HCT116 (cell line): Measurements from ENCODE around the gene YWHAG. TPM values are rescaled to one million over a fixed set of nuclear protein-coding genes. Genes with fewer than 3 reads are reported as not detected.

Experiments used
- ATAC-seq: fragments of 200-7000 bp; cut with Tn5 transposase; 2 replicates; pipeline ENCODE4 v1.9.1; 2020; ENCODE audit warnings: mild to moderate bottlenecking, moderate library complexity
- BruUV-seq: library from RNA; stranded (reverse); fragments of 400-500 nt; replicated peaks from 2 replicates; lab custom pipeline; 2021; lab: Mats Ljungman, UMichigan
- CTCF ChIA-PET: fragments of 300-600 bp; sonication (Branson Sonifier 250); formaldehyde crosslinking; loops from one replicate; lab custom pipeline; 2021; ENCODE audit warnings: antibody characterized with exemption; lab: Charles Lee
- POLR2A ChIA-PET: fragments of 300-600, 350-600 bp; sonication (Branson Sonifier 250); formaldehyde crosslinking; loops from one replicate; lab custom pipeline; 2021; ENCODE audit warnings: antibody characterized with exemption; lab: Charles Lee
- RAD21 ChIA-PET, 2 experiments: fragments of 300-600 bp; sonication (Branson Sonifier 250); formaldehyde crosslinking; loops; one replicate each; lab custom pipeline; 2023; ENCODE audit warnings: low total read pairs in 2 of 2; ENCODE audit not compliant: uncharacterized antibody in 2 of 2, unreplicated experiment in 2 of 2, low non-redundant PET in 1 of 2; lab: Charles Lee
- DNase-seq: peaks from one replicate; pipeline ENCODE4 v3.0.0-alpha.2; 2010; ENCODE audit warnings: low read depth, low spot score
- H2AFZ ChIP-seq: fragments of 200-600 bp; shearing (Covaris generic), sonication (generic); 2 replicates; pipeline ENCODE4 v1.6.1; 2017; ENCODE audit warnings: low read depth, mixed run types, mixed read lengths, antibody characterized with exemption, low read length; ENCODE audit not compliant: poor library complexity, severe bottlenecking
- H3K27ac ChIP-seq: 2 replicates; pipeline ENCODE4 v1.5.1; 2012; ENCODE audit warnings: low read depth, low read length
- H3K27me3 ChIP-seq: fragments of 200-600 bp; sonication (generic); 2 replicates; pipeline ENCODE4 v1.6.1; 2016; ENCODE audit warnings: mixed run types, low read length, mixed read lengths; ENCODE audit not compliant: insufficient read depth
- H3K36me3 ChIP-seq, 2 experiments: fragments of 200-500 bp in 1 of 2; fragments of 200-600 bp in 1 of 2; sonication (Bioruptor generic) in 1 of 2; sonication (generic) in 1 of 2; 2 replicates each; pipeline versions ENCODE4 v1.5.1 to v1.6.1; 2014 to 2016; ENCODE audit warnings: low read length in 2 of 2, inconsistent platforms in 1 of 2, mixed read lengths in 1 of 2, mixed run types in 1 of 2; ENCODE audit not compliant: insufficient read depth in 2 of 2, control insufficient read depth in 1 of 2
- H3K4me1 ChIP-seq, 2 experiments: fragments of 200-600 bp in 1 of 2; sonication (generic) in 1 of 2; 2 replicates each; pipeline versions ENCODE4 v1.5.1 to v1.6.1; 2012 to 2017; ENCODE audit warnings: low read length in 2 of 2, inconsistent platforms in 1 of 2, mild to moderate bottlenecking in 1 of 2, mixed read lengths in 1 of 2, mixed run types in 1 of 2, moderate library complexity in 1 of 2; ENCODE audit not compliant: insufficient read depth in 2 of 2, control insufficient read depth in 1 of 2
- H3K4me2 ChIP-seq: fragments of 200-600 bp; sonication (generic); 2 replicates; pipeline ENCODE4 v1.6.1; 2017; ENCODE audit warnings: mixed run types, low read length, mixed read lengths
- H3K4me3 ChIP-seq, 2 experiments: fragments of 200-600 bp in 1 of 2; sonication (generic) in 1 of 2; replicated peaks in 1 of 2; 2 replicates each; pipeline ENCODE4 v1.5.1; 2011 to 2016; ENCODE audit warnings: low read length in 2 of 2, control low read depth in 1 of 2, low read depth in 1 of 2, mild to moderate bottlenecking in 1 of 2, mixed read lengths in 1 of 2, mixed run types in 1 of 2
- H3K79me2 ChIP-seq: fragments of 200-600 bp; sonication (generic); 2 replicates; pipeline ENCODE4 v1.6.1; 2017; ENCODE audit warnings: mild to moderate bottlenecking, mixed run types, low read length, moderate library complexity, mixed read lengths; ENCODE audit not compliant: insufficient read depth
- H3K9ac ChIP-seq: fragments of 200-600 bp; sonication (generic); 2 replicates; pipeline ENCODE4 v1.6.1; 2016; ENCODE audit warnings: low read length, mixed read lengths
- H3K9me2 ChIP-seq: fragments of 200-600 bp; sonication (generic), shearing (Covaris generic); 2 replicates; pipeline ENCODE4 v1.6.1; 2017; ENCODE audit warnings: mixed run types, mild to moderate bottlenecking, moderate library complexity; ENCODE audit not compliant: insufficient read depth
- H3K9me3 ChIP-seq, 2 experiments: fragments of 200-500 bp in 1 of 2; fragments of 200-600 bp in 1 of 2; sonication (Bioruptor generic) in 1 of 2; sonication (generic) in 1 of 2; 2 replicates each; pipeline ENCODE4 v1.6.1; 2014 to 2017; ENCODE audit warnings: low read length in 2 of 2, mixed read lengths in 2 of 2, inconsistent platforms in 1 of 2, low read depth in 1 of 2, mild to moderate bottlenecking in 1 of 2, mixed run types in 1 of 2, moderate library complexity in 1 of 2; ENCODE audit not compliant: control insufficient read depth in 1 of 2, insufficient read depth in 1 of 2
- H4K20me1 ChIP-seq: fragments of 200-600 bp; sonication (generic), shearing (Covaris generic); 2 replicates; pipeline ENCODE4 v1.6.1; 2017; ENCODE audit warnings: mixed run types, mild to moderate bottlenecking, moderate library complexity; ENCODE audit not compliant: insufficient read depth
- CEBPB ChIP-seq: IDR thresholded peaks from 2 replicates; pipeline ENCODE4 v1.6.1; 2012; ENCODE audit warnings: low read depth
- EZH2 ChIP-seq: fragments of 200-600 bp; sonication (generic); IDR thresholded peaks from 2 replicates; pipeline ENCODE4 v1.6.1; 2017; ENCODE audit warnings: antibody characterized with exemption, mixed run types
- FOSL1 ChIP-seq: IDR thresholded peaks from 2 replicates; pipeline ENCODE4 v1.6.1; 2012; ENCODE audit warnings: low read depth
- JUND ChIP-seq: IDR thresholded peaks from 2 replicates; pipeline ENCODE4 v1.6.1; 2012
- POLR2A ChIP-seq: IDR thresholded peaks from 2 replicates; pipeline ENCODE4 v1.7.0; 2011; ENCODE audit warnings: borderline replicate concordance; ENCODE audit not compliant: insufficient read depth, insufficient read length; ENCODE audit errors: extremely low read depth
- POLR2AphosphoS5 ChIP-seq: IDR thresholded peaks from 2 replicates; pipeline ENCODE4 v1.6.1; 2011; ENCODE audit warnings: mild to moderate bottlenecking, low read depth, low read length, moderate library complexity
- SIN3A ChIP-seq: IDR thresholded peaks from 2 replicates; pipeline ENCODE4 v1.6.1; 2012; ENCODE audit warnings: low read depth
- SP1 ChIP-seq: IDR thresholded peaks from 2 replicates; pipeline ENCODE4 v1.6.1; 2012; ENCODE audit warnings: low read depth
- SRF ChIP-seq: IDR thresholded peaks from 2 replicates; pipeline ENCODE4 v1.6.1; 2012; ENCODE audit warnings: low read depth
- TCF7L2 ChIP-seq: IDR thresholded peaks from 2 replicates; pipeline ENCODE4 v1.7.0; 2011; ENCODE audit warnings: borderline replicate concordance, inconsistent platforms; ENCODE audit not compliant: insufficient read depth, insufficient read length; ENCODE audit errors: extremely low read depth
- YY1 ChIP-seq: IDR thresholded peaks from 2 replicates; pipeline ENCODE4 v1.6.1; 2011; ENCODE audit warnings: low read length, low read depth, moderate library complexity, mild to moderate bottlenecking; ENCODE audit not compliant: insufficient replicate concordance; ENCODE audit errors: extremely low read depth
- intact Hi-C: fragments of 100-400 bp; cut with micrococcal nuclease; formaldehyde crosslinking; loops from 2 replicates; pipeline ENCODE4 v1.10.0; 2022
- total RNA-seq: library from RNA; stranded (reverse); gene quantifications from one replicate; pipeline ENCODE4 v1.2.1, GENCODE V29; 2021; ENCODE audit not compliant: unreplicated experiment
- TF ChIP-seq, protein P1 (sequence below): IDR thresholded peaks from 2 replicates; pipeline ENCODE4 v1.6.1; 2012
- TF ChIP-seq, protein P2 (sequence below): IDR thresholded peaks from 2 replicates; pipeline ENCODE4 v1.6.1; 2012
- TF ChIP-seq, protein P3 (sequence below): IDR thresholded peaks from 2 replicates; pipeline ENCODE4 v1.6.1; 2011; ENCODE audit warnings: mild to moderate bottlenecking, low read length, moderate library complexity; ENCODE audit not compliant: insufficient replicate concordance; ENCODE audit errors: extremely low read depth

Gene YWHAG
- total RNA-seq, 1 experiment from 2014 or later = 170 TPM

DNA sequence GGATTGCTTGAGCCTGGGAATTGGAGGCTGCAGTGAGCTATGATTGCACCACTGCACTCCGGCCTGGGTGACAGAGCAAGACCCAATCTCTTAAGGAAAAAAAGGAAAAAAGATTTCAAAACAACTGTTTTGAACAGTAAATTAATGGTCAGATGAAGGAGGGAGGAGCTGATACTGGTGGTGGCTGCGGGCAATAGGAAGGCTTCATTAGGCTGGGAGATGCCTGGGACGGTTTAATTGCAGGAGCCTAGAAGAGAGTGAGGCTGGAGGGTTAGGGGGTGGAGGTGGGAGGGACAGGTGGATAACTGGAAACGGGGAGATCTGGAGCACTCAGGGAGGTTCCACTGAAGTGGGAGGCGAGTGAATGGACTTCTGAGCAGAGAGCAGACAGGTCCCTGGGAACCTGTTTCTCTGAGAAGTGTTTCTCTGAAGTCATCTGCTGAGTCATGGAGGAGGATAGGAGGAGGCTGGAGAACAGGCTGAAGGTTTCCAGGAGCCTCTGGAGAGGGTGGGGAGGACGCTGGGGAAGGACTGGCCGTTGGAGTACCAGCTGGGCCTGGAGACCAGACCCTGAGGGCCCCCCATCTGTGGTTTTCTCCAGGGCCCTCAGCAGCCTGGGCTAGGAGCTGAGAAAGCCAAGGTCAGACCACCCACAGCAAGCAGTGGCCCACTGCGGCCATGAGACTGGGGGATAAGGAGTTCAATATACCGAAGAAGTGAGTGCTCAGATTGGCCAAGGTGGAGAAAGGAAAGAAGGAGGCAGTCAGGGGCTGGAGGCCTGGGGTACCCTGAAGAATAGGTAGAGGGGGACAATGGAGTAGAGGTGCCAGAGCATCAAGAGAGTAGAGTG is 14.4 kb upstream of the YWHAG start:
- Histone ChIP-seq H3K9ac (peak overlapping the region; percentile 52), H3K4me2 (peak overlapping the region; percentile 65), H3K36me3 (no peaks in the 10 kb centered on the region), H3K79me2 (no peaks in the 10 kb centered on the region), H3K9me3 (no peaks in the 10 kb centered on the region), H4K20me1 (no peaks in the 10 kb centered on the region), H3K4me1 (peaks cover 16 to 45% of the 10 kb centered on the region in 2 experiments), H3K27ac (peak overlapping the region; percentile 51), H2AFZ (peak overlapping the region; percentile 52), H3K4me3 (no peak overlapping the region), H3K27me3 (no peaks in the 10 kb centered on the region), H3K9me2 (no peaks in the 10 kb centered on the region)
- intact Hi-C loops = no loop called here
- ChIA-PET CTCF (no interaction called here), POLR2A (interaction anchor here (0.8 kb wide), 1 partner anchor 12 kb away, joined by 7 read pairs; no protein-coding TSS in a partner anchor), RAD21 (interaction anchor here in 1 of 2 experiments (0.5 kb wide), 1 partner anchor 47 kb away, joined by 4 read pairs; no protein-coding TSS in a partner anchor)
- no TSS peak for BruUV-seq
- 0 out of 2 replicates have a peak, but pooled peaks have one; percentile 23 for TF ChIP-seq FOSL1
- no peak for TF ChIP-seq SIN3A
- no peak for TF ChIP-seq SRF
- no peak for TF ChIP-seq SP1
- TF ChIP-seq TCF7L2 = no peak
- TF ChIP-seq CEBPB = no peak
- TF ChIP-seq, protein P1, sequence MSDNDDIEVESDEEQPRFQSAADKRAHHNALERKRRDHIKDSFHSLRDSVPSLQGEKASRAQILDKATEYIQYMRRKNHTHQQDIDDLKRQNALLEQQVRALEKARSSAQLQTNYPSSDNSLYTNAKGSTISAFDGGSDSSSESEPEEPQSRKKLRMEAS = no peak
- TF ChIP-seq POLR2AphosphoS5 = peak; percentile 33; the same call in 1 of the 2 replicates
- TF ChIP-seq, protein P2, sequence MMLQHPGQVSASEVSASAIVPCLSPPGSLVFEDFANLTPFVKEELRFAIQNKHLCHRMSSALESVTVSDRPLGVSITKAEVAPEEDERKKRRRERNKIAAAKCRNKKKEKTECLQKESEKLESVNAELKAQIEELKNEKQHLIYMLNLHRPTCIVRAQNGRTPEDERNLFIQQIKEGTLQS = no peak
- TF ChIP-seq JUND = no peak
- TF ChIP-seq, protein P3, sequence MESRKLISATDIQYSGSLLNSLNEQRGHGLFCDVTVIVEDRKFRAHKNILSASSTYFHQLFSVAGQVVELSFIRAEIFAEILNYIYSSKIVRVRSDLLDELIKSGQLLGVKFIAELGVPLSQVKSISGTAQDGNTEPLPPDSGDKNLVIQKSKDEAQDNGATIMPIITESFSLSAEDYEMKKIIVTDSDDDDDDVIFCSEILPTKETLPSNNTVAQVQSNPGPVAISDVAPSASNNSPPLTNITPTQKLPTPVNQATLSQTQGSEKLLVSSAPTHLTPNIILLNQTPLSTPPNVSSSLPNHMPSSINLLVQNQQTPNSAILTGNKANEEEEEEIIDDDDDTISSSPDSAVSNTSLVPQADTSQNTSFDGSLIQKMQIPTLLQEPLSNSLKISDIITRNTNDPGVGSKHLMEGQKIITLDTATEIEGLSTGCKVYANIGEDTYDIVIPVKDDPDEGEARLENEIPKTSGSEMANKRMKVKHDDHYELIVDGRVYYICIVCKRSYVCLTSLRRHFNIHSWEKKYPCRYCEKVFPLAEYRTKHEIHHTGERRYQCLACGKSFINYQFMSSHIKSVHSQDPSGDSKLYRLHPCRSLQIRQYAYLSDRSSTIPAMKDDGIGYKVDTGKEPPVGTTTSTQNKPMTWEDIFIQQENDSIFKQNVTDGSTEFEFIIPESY = no peak
- peak; percentile 54 for TF ChIP-seq YY1
- no peak for TF ChIP-seq POLR2A
- TF ChIP-seq EZH2 = no peak
- ATAC-seq (peak; percentile 75), DNase-seq (no peak)
